ENCODE data around the gene ARL14EPL. TPM values are rescaled to one million over a fixed set of nuclear protein-coding genes. Genes with fewer than 3 reads are reported as not detected.
A peak's percentile ranks its signal among the peaks of the same experiment; 100 is the strongest.

The ARL14EPL gene
- total and polyA plus RNA-seq, 7 donors, result 0.04 TPM; not detected in 6

DNA sequence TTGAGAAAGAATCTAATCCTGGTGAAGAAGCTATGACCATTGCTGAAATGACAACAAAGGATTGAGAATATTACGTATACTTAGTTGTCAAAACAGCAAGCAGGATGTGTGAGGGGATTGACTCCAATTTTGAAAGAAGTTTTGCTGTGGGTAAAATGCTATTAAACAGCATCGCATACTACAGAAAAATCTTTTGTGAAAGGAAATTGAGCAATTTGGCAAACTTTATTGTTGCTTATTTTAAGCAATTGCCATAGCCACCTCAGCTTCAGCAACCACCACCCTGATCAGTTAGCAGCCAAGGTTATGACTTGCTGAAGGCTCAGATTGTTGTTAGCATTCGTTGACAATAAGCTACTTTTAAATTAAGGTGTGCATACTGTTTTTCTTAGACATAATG, 22.5 kb upstream of the ARL14EPL start:
- TF ChIP-seq, protein P1, sequence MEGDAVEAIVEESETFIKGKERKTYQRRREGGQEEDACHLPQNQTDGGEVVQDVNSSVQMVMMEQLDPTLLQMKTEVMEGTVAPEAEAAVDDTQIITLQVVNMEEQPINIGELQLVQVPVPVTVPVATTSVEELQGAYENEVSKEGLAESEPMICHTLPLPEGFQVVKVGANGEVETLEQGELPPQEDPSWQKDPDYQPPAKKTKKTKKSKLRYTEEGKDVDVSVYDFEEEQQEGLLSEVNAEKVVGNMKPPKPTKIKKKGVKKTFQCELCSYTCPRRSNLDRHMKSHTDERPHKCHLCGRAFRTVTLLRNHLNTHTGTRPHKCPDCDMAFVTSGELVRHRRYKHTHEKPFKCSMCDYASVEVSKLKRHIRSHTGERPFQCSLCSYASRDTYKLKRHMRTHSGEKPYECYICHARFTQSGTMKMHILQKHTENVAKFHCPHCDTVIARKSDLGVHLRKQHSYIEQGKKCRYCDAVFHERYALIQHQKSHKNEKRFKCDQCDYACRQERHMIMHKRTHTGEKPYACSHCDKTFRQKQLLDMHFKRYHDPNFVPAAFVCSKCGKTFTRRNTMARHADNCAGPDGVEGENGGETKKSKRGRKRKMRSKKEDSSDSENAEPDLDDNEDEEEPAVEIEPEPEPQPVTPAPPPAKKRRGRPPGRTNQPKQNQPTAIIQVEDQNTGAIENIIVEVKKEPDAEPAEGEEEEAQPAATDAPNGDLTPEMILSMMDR (IDR thresholded peaks at IDR 0.05), result no peak
- TF ChIP-seq POLR2A (IDR thresholded peaks at IDR 0.05) (no peak), POLR2AphosphoS5 (IDR thresholded peaks at IDR 0.05) (no peak), EP300 (IDR thresholded peaks at IDR 0.05) (no peak)
- Histone ChIP-seq H3K4me3 (no peak overlapping the region), H3K27me3 (no peaks in the 10 kb centered on the region), H3K27ac (no peak overlapping the region), H3K9me3 (no peaks in the 10 kb centered on the region), H3K4me1 (no peaks in the 10 kb centered on the region), H3K36me3 (no peaks in the 10 kb centered on the region)
- no peak for DNase-seq
- intact Hi-C loops (cut with DNase I), result no loop called here
- WGBS, 2 donors, result 85 to 88% methylated on average over 3 of the region's 3 CpGs

- intact Hi-C loops (cut with DNase I), result no loop called here
Observed at GRCh38 chr5:116011046-116011445, 21.2 kb upstream of the ARL14EPL start.

DNA sequence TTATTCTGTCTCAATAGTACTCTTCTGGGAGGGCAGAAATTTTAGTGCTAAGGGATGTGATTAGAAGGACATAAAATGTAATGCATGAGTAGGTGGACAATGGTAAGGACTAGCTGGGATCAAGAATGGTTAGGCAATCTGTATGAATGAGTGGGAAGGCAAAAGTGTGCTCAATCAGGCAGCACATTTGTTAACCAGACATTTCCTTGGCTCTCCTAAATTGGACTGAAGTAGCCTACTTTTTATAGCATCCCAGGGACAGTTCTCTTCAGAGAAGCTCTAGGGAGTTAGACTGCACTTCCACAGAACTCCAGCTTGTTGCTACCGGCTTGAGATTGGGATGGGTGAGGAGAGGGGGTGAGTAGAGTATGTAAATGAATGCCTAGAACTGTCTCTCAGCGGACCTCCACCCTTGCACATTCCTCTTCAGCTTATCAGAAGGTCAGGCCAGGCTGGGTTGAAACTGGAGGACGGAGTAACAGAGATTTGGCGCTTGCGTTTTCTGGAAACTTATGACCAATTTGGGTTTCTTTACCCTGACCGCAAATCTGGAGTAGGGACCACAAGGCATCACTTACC, 19.0 kb upstream of the ARL14EPL start:
- Histone ChIP-seq H3K4me3 (no peak overlapping the region), H3K27me3 (no peaks in the 10 kb centered on the region), H3K27ac (peak overlapping the region in 1 of 4 donors; percentile 54), H3K36me3 (no peaks in the 10 kb centered on the region), H3K4me1 (no peaks in the 10 kb centered on the region), H3K9me3 (no peaks in the 10 kb centered on the region)
- no peak for DNase-seq
- intact Hi-C loops (cut with DNase I), result no loop called here
- TF ChIP-seq, protein P1 (IDR thresholded peaks at IDR 0.05), result no peak
- TF ChIP-seq POLR2A (IDR thresholded peaks at IDR 0.05) (no peak), POLR2AphosphoS5 (IDR thresholded peaks at IDR 0.05) (no peak), EP300 (IDR thresholded peaks at IDR 0.05) (no peak)
- 63 to 65% methylated on average over 6 of the region's 6 CpGs for WGBS, 2 donors

More at GRCh38 chr5:116011046-116011445, 21.2 kb upstream of the ARL14EPL start:
- Histone ChIP-seq H3K4me1 (no peaks in the 10 kb centered on the region), H3K9me3 (no peaks in the 10 kb centered on the region), H3K36me3 (no peaks in the 10 kb centered on the region), H3K27me3 (no peaks in the 10 kb centered on the region), H3K27ac (peak overlapping the region in 1 of 4 donors; percentile 6), H3K4me3 (no peak overlapping the region)
- TF ChIP-seq POLR2A (IDR thresholded peaks at IDR 0.05), result no peak
- TF ChIP-seq POLR2AphosphoS5 (IDR thresholded peaks at IDR 0.05), result no peak
- TF ChIP-seq, protein P1 (IDR thresholded peaks at IDR 0.05), result no peak
- TF ChIP-seq EP300 (IDR thresholded peaks at IDR 0.05), result no peak
- DNase-seq, result no peak

DNA sequence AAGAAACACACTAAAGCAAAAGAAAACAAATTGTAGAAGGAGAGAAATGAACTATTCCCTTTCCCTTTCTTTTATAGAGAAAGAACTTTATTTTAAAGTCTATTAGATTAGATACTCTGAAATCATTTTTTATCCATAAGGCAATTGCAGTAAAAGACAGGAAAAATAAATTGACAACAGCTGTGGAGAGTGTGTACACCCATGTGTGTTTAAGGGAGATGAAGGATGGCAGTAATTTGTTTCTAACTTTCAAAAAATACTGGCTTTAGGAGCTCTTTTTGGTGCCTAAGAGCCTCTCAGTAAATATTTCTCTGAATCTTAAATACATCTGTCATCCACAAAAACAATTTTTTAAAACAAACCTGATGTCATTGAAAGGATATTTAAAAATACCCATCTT, 18.3 kb upstream of the ARL14EPL start:
- intact Hi-C loops (cut with DNase I), result no loop called here
- TF ChIP-seq POLR2AphosphoS5 (IDR thresholded peaks at IDR 0.05) (no peak), POLR2A (IDR thresholded peaks at IDR 0.05) (no peak), EP300 (IDR thresholded peaks at IDR 0.05) (no peak)
- Histone ChIP-seq H3K27me3 (no peaks in the 10 kb centered on the region), H3K9me3 (no peaks in the 10 kb centered on the region), H3K4me3 (no peak overlapping the region), H3K27ac (peak overlapping the region in 1 of 4 donors; percentile 54), H3K36me3 (no peaks in the 10 kb centered on the region), H3K4me1 (no peaks in the 10 kb centered on the region)
- DNase-seq, result no peak

GRCh38 chr5:116023619-116024018, 8.7 kb upstream of the ARL14EPL start:
- Histone ChIP-seq H3K36me3 (no peaks in the 10 kb centered on the region), H3K9me3 (no peaks in the 10 kb centered on the region), H3K27me3 (no peaks in the 10 kb centered on the region), H3K4me3 (no peak overlapping the region), H3K4me1 (no peaks in the 10 kb centered on the region), H3K27ac (no peak overlapping the region)
- intact Hi-C loops (cut with DNase I), result no loop called here
- DNase-seq, result no peak
- no peak for TF ChIP-seq POLR2AphosphoS5 (IDR thresholded peaks at IDR 0.05)

- no peaks in the 10 kb centered on the region for H3K9me3 ChIP-seq
- intact Hi-C loops (cut with DNase I), result no loop called here
- no peak for TF ChIP-seq POLR2AphosphoS5 (IDR thresholded peaks at IDR 0.05)
- no peak for TF ChIP-seq EP300 (IDR thresholded peaks at IDR 0.05)
- no peak for TF ChIP-seq POLR2A (IDR thresholded peaks at IDR 0.05)
- TF ChIP-seq, protein P1 (IDR thresholded peaks at IDR 0.05), result no peak
- no peak overlapping the region for H3K27ac ChIP-seq
- no peaks in the 10 kb centered on the region for H3K4me1 ChIP-seq
- WGBS, 2 donors, result 73 to 96% methylated on average over 1 of the region's 1 CpG
- no peak for DNase-seq
- H3K36me3 ChIP-seq, result no peaks in the 10 kb centered on the region
- H3K27me3 ChIP-seq, result no peaks in the 10 kb centered on the region
- H3K4me3 ChIP-seq, result no peak overlapping the region
Observed at GRCh38 chr5:116025866-116026265, 6.4 kb upstream of the ARL14EPL start.

All from sigmoid colon (tissue), 7 donors.